T follicular helper cell (primary cell): Measurements from ENCODE around the gene MMP21.
A peak's percentile ranks its signal among the peaks of the same experiment; 100 is the strongest.

ENCODE experiments used
- DNase-seq: peaks from one replicate; pipeline ENCODE4 v3.0.0-alpha.2; 2020; ENCODE audit warnings: low read depth

MMP21 gene

DNA sequence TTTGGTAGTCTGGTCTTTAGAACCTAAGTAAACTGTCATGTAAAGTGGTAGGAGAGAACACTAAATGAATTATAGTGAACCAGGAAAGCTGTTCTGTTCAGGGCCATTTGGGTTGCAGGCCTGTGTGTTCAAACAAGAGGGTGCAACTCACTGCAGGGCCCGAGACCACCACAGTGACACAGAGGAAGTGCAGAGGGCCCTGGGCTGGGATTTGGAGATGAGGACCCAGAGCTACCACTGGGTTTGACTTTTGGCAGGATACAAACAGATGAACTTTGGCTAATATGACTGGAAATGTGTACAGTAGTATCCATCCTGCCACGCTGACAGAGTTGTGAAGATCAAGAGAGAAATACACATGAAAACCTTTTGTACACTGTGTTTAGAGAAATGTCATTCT is 9.8 kb downstream of the MMP21 start:
- no peak for DNase-seq

DNA sequence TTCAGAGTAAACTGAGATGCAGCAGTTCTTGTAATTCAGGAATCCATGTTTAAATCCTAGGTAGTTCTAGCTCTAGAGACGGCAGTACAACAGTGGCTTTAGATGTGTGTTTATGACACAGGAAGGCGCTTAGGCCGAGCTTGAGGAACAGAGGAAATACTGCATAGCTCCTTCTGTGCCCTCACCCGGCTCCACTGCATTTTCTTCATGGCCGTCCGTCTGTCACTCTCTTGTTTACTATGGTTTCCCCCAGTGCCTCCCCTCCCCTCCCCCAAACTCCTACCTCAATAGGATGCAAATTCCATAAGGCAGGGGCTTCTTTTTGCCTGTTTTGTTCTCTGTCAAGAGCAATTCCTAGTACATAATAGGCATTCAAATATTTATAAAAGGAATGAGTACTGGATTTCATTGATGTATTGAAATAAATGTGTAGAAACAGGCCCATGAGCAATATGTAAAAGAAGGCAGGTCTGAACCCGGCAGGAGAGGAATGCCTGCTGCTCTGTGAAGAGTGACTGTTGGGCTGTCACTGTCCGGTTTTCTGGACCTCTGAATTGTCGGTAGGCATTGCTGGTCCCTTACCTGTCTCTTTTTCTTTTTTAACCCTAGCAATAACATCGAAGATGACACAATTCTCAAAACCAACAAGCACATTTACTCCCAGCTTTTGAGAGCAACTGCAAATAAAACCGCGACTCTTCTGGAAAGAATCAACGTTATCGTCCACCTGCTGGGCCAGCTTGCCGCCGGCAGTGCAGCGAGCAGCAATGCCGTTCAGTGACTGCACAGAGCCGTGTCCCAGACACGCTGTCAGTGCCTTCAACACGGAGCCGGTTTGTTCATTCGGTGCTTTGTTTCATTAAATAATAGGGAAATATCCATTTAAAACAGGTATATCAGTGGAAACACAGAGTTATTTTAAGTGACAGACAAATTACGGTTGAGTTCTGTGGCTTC is 12.7 kb downstream of the MMP21 start:
- no peak for DNase-seq

DNA sequence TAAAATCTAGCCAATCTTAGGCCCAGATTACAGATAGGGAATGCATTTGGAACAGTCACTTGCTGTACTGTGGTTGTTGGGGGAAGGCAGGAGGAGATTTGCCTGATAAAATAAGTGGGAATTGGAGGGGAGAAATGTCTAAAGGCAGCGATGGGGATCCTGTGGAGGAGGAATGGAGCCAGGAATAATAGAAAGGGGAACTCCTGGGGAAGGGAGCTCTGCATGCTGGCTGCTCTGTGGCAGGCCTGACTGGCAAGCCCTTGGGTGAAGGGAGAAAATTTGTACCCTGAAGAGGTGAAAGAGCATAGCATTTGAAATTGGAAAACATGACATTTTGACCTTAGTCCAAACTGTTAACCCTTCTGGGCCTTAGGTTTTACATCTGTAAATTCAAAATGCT is 13.7 kb downstream of the MMP21 start:
- DNase-seq, result no peak

DNA sequence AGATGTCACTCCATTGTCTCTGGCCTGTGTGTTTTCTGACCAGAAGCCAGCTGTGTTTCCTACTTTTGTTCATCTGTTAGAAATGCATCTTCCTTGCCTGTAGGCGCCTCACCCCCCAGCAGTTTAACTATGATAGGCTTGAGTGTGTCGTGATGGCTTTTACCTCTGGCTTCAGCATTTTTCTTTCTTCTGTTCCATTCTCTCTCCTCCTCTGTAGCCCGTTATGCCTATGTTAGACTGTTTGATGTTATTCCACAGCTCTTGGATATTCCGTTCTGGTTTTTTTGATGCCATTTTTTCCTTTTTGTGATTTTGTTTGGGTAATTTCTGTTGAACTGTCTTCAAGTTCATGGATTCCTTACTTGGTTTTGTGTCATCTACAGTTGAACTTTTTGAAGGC is 17.9 kb downstream of the MMP21 start:
- DNase-seq, result no peak

DNA sequence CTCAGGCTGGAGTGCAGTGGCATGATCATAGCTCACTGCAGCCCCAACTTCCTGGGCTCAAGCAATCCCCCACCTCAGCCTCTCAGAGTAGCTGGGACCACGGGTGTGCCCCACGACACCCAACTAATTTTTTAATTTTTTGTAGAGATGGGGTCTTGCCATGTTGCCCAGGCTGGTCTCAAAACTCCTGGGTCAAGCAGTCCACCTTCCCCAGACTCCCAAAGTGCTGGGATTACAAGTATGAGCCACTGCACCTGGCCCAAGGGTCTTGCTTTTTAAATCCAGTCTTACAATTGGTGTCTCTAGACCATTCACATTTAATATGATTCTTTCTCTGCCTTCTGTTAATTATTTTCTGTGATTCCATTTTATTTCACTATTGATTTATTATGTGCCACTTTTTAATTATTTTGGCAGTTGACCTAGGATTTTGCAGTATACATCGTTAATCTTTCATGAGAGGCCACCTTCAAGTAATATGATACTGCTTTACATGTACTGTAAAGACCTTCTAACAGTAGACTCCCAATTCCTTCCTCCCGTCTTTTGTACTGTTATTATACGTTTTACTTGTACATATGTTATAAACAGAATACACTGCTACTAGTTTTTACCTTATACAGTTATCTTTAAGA is 18.7 kb downstream of the MMP21 start:
- DNase-seq, result no peak

DNA sequence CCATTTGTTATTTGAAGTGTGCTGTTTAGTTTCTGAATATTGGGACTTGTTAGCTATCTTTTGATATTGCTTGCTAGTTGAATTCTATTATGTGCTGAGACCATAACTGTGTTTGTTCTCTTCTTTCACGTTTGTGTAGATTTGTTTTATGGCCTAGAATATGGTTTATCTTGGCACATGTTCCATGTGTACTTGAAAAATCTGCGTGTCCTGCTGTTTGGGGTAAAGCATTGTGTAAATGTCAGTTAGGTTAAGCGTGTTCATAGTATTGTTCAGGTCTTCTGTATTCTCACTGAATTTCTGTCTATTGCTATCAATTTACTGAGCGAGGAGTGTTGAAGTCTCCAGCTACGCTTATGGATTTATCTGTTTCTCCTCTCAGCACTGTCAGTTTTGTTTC is 19.4 kb downstream of the MMP21 start:
- DNase-seq, result no peak

DNA sequence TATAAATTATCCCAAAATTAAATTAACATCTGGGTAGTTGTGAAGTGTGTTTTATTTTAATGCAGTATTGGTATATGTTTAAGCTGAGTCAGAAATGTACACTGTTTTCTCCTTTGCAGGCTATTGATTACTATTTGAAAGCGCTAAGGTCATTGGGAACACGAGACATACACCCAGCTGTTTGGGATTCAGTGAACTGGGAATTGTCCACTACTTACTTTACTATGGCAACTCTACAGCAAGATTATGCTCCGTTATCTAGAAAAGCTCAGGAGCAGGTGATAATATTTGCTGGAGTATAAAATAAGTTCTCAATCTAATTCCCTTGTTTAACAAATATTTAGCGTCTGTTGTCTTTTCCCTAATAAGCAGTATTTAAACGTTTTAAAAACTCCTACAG is 28.2 kb downstream of the MMP21 start:
- no peak for DNase-seq

DNA sequence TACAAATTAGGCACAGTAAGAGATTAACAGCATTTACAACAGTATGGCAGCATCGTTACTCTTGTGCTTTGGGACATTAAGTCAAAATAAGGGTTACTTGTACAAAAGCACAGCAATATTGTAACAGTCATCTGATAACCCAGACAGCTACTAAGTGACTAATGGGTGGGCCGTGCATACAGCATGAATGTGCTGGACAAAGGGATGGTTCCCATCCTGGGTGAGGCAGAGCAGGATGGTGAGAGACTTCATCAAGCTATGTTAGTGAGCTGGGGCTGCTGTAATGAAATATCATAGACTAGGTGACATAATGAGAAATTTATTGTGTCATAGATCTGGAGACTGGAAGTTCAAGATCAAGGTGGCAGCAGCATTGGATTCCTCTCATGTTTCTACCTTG is 30.7 kb downstream of the MMP21 start:
- DNase-seq, result no peak

DNA sequence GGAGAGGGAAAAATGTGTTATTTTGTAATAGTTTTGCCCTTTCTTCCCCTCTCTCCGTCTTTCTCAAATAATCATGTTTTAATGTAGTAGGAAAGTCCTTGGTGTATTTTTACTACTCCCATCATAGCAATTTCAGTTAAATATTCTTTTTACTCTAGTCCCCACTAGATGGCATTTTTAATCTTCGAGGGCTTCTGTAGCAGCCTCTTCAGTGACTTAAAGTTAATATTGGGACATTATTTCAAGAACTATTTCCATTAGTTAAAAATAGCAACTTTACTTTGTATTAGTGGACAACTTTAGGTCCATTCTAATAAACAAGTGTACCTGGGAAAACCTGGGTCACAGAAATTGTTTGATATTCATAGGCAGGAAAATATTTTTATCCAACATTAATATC is 33.2 kb downstream of the MMP21 start:
- no peak for DNase-seq

DNA sequence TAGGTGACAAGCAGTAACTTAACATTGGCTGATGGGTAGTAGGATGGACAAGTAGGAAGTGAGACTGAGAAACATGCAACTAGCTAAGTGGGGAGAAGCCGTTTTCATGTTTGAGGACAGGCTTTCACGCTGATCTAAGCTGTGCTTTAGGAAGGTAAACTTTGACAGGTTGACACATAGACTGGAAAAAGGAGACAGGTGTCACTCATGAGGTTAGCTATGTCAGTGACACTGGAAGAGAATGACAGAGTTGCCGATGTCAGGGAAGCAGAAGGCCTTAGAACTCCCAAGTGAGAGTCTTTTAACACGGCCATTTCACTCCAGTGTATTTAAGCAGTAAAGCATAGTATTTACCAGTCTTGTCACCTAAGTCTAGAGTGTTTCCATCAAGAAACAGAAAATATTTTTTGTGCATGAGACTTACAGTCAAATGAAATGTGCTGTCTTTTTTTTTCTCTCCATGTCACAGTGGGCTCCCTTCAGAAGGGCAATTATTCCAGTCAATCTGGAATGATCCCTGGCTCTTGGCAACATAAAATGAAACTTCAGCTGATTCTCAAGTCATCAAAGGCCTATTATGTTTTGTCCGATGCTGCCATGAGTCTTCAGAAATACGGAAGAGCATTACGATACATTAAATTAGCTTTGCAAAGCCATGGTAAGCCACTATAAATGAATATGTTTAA is 35.5 kb downstream of the MMP21 start:
- DNase-seq, result no peak

DNA sequence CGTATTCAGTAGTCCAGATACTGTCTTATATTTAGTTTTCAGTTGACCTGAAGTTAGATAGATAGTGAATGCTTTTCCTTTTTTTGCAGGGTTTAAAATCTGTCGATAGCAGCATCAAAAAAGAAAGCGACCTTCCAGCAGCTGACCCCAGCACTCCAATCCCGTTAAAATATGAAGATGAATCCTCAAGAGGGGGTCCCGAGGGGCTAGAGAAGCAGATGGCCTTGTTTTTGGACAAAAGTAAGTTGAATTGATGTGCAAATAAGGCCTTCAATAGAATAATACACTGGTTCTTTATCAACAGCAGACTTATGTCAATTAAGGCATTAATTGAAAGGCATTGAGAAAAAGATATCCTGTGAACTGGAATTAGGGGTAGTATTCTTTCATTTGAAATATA is 37.4 kb downstream of the MMP21 start:
- no peak for DNase-seq

DNA sequence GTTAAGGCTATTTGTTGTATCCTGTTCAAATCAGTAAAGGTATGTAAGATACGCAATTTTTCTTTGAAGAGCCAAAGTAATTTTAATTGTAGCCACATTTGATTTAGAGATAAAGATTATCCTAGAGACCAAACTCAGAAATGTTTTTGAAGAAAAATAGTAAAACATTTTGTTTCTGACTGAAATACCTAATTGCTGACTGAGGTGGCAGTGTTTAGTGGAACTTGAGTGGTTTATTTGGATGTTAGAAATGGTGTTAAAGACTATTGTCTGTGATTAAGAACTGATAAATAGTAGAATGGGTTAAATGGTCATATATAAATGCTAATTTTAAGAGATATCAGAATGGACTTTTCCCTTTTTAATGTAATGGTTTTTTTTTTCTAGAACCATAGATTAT is 40.8 kb downstream of the MMP21 start:
- no peak for DNase-seq

DNA sequence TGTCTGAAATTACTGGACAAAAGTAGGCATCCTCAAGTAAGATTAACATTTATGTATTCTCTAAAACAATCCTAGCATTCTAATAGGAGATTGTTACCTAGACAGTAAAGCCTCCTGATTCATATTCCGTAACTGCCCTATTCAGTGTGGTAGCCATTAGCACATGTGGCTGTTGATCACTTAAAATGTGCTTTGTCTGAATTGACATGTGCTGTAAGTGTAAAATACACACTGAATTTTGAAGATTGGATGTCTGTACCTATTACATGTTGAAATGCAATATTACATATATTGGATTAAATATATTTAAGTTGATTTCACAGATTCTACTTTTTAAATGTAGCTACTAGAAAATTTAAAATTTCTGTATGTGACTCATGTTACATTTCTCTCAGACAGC is 41.5 kb downstream of the MMP21 start:
- no peak for DNase-seq

DNA sequence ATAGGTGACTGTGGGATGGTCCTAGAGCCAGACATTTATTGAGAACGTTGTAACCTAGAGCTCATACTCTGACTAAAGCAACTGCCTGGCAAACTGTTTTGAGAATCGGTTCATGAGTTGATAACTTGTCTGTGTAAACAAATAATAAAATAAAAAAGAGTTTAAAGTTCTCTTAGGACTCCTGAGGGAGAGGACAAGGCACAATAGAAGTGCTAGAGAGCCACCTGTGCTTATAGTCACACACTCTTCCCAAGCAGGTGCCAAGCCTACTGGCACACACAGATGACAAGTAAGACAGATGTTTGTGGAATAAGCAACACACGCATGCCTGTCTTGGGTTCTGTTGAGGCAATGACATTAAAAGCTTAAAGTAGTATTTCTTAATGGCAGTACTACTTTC is 48.2 kb downstream of the MMP21 start:
- no peak for DNase-seq

DNA sequence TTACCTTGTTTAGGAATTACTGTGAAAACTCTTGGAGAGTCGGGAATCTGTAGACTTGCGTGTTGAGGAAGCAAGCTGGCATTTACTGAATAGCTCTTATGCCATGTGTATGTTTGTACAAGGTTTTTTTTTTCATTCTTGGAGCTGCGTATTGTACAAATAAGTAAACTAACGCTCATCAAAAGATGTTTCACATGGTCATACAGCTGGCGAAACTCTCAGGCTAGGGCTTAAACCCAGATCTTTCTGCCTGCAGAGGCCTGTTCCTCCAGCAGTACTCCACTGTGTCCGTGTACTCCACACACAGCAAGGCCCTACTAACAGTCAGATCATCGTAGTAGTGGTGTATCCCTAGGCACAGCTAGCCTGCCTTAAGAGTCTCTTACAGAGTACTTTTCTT is 48.7 kb downstream of the MMP21 start:
- DNase-seq, result no peak

DNA sequence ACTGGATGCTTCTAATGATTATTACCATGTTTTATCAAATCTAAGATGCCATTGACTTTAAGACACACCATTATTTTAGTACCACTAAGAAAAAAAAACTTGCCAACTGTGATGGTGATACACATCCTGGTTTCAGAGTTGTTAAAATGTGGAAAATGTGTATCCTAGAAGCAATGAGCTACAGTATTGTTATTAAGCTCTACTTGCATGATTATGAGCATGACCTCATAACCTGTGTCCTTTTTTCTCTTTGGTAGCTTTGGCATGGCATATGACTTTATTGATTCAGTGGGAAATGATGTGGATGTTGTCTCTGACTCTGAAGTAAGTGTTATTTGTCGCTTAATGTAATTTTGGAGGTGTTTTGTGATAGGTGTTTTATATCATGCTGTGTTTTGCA is 52.8 kb downstream of the MMP21 start:
- no peak for DNase-seq

DNA sequence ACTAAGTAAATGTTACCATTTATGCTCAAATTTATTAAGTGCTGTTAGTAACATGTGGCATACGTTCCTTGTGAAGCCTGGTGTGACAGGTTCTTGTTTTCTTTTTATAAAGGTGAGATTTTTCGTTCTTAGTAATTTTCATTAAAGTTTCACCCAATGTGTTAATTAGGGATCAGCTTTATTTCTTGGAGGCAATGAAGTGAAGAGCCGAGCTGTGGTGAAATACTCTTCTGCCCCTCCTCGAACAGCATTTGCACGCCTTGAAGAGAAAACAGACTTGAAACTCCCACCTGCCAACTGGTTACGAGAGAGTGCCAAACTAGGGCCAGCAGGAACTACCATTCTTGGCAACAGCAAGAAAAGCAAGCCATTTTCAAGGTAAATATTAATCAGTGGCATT is 54.6 kb downstream of the MMP21 start:
- no peak for DNase-seq

DNA sequence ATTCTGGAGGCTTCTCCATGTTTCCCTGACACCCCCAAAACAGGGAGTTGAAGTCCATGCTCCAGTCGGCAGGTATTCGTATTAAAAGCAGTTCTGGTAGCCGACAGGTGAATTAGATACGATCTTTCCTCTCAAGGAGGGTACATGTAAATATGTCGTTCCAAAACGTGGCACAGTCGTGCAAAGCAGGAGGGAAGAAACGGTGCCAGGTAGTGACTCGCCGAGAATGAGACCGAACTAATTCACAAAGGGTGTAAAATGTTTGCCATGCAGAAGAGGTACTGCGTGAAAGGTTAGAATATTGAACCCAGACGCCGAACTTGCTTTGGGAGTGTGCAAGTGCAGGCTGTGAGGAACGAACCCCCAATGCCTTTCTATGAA is 55.6 kb downstream of the MMP21 start:
- no peak for DNase-seq

DNA sequence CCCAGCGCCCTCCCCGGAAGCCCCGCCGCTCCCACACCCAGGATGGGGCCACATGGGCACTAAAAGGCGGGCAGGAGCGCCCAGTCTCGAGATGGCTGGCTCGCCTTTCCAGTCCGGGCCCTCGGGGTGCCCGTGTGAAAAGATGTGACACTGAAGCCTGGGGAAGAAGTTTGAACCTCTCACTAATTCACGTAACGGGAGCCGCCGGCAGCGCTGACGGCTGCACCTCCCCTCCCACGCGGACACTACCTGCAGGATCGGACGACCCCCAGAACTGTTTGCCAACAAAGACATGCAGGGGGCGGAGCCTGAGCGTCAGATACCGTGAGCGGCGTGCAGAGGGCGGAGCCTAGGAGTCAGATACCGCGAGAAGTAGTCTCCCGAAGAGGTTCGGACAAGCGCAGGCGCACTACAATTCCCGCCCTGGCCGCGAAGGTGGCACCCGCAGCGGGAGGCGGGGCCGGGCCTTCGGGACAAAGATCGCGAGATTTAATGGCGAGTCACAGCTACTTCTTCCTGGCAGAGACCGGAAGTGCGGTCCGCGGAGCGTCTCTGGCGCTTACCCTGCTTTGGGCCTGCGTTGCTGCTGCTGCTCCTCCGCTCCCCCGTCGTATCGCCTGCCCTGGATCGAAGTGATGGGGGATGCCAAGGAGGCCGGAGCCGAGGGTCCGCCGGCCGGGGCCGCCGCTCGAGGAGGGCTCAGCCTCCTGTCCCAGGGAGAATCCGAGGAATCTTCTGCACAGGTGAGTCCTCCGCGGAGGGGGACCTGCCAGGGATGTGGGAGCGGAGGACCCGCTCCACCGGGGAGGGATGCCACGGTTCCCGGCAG is 56.2 kb downstream of the MMP21 start, which contains the start of gene EDRF1:
Gene EDRF1, plus strand, starts transcription at position 537 of the 829 bp plus-strand sequence. Its CDS starts 99 bp downstream, at position 636.
- DNase-seq, result peak; percentile 99
